Central memory CD8-positive, alpha-beta T cell (primary cell): ENCODE data around the gene EDEM3.
"Not testable (repeated sequence)": the region's sequence is repeated elsewhere in the genome, so short reads cannot be mapped to it uniquely, and the experiment has no call there.

Experiments
- ATAC-seq: fragments of 150-1000 bp; cut with Tn5 transposase; replicated peaks from 2 replicates; pipeline ENCODE4 v1.10.0; 2022; ENCODE audit warnings: mild to moderate bottlenecking, moderate FRiP score, moderate number of reproducible peaks; ENCODE audit not compliant: poor library complexity, severe bottlenecking; ENCODE audit errors: extremely low read depth
- DNase-seq, 2 donors: peaks; one replicate each; pipeline ENCODE4 v3.0.0; 2021; ENCODE audit warnings: low spot score in 2 of 2
- H3K27ac Mint-ChIP-seq: one replicate; pipeline ENCODE4 v1.8.0; 2022; ENCODE audit warnings: low read depth, mild to moderate bottlenecking, moderate library complexity, mixed read lengths
- H3K27me3 Mint-ChIP-seq: one replicate; pipeline ENCODE4 v1.8.0; 2022; ENCODE audit warnings: mixed read lengths
- H3K36me3 Mint-ChIP-seq: one replicate; pipeline ENCODE4 v1.8.0; 2022; ENCODE audit warnings: mild to moderate bottlenecking, moderate library complexity, mixed read lengths; ENCODE audit not compliant: insufficient read depth
- H3K4me1 Mint-ChIP-seq: one replicate; pipeline ENCODE4 v1.8.0; 2022; ENCODE audit warnings: mixed read lengths
- H3K4me3 Mint-ChIP-seq: one replicate; pipeline ENCODE4 v1.8.0; 2022; ENCODE audit warnings: mild to moderate bottlenecking, moderate library complexity, mixed read lengths
- H3K9me3 Mint-ChIP-seq: one replicate; pipeline ENCODE4 v1.8.0; 2022; ENCODE audit warnings: mixed read lengths

Gene EDEM3

DNA sequence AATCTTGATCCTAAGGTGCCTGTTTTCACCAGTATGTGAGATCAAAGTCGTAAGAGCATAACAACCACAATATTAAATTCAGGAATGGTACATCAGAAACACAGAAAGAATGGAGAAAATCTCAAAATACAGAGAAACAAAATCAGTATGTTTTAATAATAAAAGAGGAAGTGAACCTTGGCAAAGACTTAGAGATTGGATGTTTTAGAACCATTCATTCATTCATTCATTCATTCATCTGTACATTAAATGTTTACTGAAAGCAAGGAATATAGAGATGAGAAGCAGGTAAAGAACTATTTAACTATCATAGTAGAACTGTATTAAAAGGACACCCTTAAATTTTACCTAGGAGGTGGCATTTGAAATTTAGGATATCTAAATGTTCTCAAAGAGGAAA, 55.7 kb downstream of the EDEM3 start:
- no peaks in the 10 kb centered on the region for H3K9me3 Mint-ChIP-seq
- no peak overlapping the region for H3K4me3 Mint-ChIP-seq
- H3K36me3 Mint-ChIP-seq: peaks cover 39% of the 10 kb centered on the region
- ATAC-seq (no peak), DNase-seq (no peak)
- no peaks in the 10 kb centered on the region for H3K27me3 Mint-ChIP-seq
- peaks cover 11% of the 10 kb centered on the region for H3K4me1 Mint-ChIP-seq
- H3K27ac Mint-ChIP-seq: peak overlapping the region; percentile 52

DNA sequence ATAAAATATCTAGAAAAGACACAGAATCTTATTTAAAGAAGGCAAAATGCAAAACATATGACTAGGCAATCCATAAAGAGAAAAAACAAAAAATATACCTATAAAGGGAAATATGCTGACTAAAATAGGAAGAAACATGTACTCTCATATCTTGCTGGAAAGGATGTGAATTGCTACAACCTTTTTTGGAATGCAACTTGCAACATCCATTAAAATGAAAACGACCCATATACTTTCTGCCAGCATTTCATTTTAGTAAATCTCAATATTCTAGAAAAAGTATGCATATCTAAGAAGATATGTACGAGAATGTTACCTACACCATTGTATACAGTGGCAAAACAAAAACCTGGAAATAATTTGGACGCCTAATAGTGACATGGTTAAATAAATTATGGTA, 56.6 kb downstream of the EDEM3 start:
- no peak overlapping the region for H3K4me3 Mint-ChIP-seq
- peaks cover 46% of the 10 kb centered on the region for H3K36me3 Mint-ChIP-seq
- H3K4me1 Mint-ChIP-seq: peaks cover 11% of the 10 kb centered on the region
- no peak for ATAC-seq
- no peaks in the 10 kb centered on the region for H3K27me3 Mint-ChIP-seq
- no peak overlapping the region for H3K27ac Mint-ChIP-seq
- DNase-seq: no peak
- H3K9me3 Mint-ChIP-seq: no peaks in the 10 kb centered on the region

DNA sequence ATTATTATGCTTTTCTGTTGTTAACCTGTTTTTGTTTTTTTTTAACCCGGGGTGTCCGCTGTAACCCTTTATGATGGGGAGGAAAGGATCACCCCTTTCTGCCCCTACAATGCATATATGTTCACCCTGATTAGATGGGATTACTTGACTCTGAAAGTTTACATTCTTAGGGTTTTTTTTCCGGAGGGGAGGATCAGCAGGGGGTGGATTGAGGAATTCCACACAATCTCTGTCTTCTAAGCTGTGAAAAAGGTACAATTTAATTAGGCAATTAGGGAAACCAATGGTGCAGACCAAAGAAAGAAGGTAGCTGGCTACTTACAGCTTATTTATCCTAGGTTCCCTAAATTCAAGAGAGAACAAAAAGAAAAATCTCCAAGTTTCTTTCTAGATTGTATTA, 58.3 kb downstream of the EDEM3 start:
- H3K27me3 Mint-ChIP-seq: no peaks in the 10 kb centered on the region
- H3K4me1 Mint-ChIP-seq: peaks cover 11% of the 10 kb centered on the region
- peak overlapping the region; percentile 0 for H3K27ac Mint-ChIP-seq
- H3K9me3 Mint-ChIP-seq: no peaks in the 10 kb centered on the region
- peaks cover 35% of the 10 kb centered on the region for H3K36me3 Mint-ChIP-seq
- ATAC-seq (no peak), DNase-seq (no peak)
- no peak overlapping the region for H3K4me3 Mint-ChIP-seq

DNA sequence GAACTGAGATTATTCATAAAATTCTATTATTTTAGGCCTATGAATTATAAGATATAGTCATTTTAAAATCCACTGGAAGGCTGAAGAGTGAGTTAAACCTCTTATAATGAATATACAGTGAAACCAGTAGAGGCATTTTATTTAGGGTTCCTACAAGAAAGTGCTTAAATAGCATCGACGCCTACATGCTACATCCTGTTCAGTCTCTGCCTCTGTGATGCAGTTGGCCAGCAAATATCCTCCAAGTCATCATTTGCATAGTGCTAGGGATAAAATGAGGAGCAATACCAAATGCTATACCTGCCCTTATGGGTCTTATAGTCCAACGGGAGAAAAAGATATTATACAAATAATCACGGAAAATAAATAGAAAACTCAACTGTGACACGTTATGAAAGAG, 59.6 kb downstream of the EDEM3 start:
- Mint-ChIP-seq H3K4me3 (no peak overlapping the region), H3K9me3 (no peaks in the 10 kb centered on the region), H3K36me3 (peaks cover 33% of the 10 kb centered on the region), H3K27me3 (no peaks in the 10 kb centered on the region), H3K4me1 (peaks cover 11% of the 10 kb centered on the region), H3K27ac (no peak overlapping the region)
- ATAC-seq (no peak), DNase-seq (no peak)

DNA sequence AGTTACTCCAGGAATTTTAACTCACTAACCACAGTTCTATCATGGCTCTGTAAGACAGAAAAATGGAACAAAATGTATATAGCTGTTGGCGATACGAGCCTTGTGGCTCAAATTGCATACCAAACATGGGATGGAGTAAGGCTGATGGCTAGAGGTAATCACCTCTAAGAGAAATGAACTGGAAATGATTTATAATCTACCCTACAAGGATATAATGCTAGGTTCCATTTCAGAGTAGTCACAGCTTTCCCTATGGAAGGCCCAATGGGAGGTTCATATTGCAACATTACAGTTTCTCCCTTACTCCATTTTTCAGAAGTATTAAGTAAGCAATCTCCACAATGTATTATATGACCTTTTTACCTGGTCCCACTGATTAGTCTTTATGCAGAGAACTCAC, 61.6 kb downstream of the EDEM3 start:
- H3K4me1 Mint-ChIP-seq: no peaks in the 10 kb centered on the region

DNA sequence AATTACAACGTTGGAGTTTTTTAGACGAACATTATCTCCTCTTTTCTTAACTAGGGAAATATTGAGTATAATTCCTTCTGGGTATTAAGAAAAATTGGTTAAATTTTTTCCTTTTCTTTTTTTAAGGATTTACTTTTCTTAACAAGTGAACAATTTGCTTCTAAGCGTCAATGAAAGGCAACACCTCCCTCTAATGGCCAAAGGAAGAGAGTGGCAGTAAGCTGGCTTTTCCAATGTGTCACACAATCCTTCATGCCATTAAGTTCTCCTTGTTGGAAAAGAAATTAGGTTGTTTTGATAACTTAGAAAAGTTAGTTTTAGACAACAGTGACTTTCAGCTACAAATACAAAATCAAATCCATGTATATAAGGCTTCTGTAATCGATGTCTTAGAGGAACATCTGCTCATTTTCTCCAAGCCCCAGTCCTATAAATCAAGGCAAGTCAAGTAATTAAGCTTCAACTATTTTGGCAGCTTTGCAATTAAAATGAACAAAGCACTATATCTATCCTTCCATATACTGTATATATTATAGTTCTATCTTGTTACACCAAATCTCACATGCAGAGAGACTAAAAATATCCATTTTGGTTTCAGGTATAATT, 62.8 kb downstream of the EDEM3 start:
- Mint-ChIP-seq H3K27ac (no peak overlapping the region), H3K27me3 (no peaks in the 10 kb centered on the region), H3K9me3 (no peaks in the 10 kb centered on the region), H3K4me3 (no peak overlapping the region), H3K4me1 (no peaks in the 10 kb centered on the region), H3K36me3 (peaks cover 25% of the 10 kb centered on the region)
- DNase-seq: no peak
- no peak for ATAC-seq

More for the DNA sequence above, 61.6 kb downstream of the EDEM3 start:
- no peak for DNase-seq
- no peak for ATAC-seq
- H3K27ac Mint-ChIP-seq: no peak overlapping the region
- H3K36me3 Mint-ChIP-seq: peaks cover 25% of the 10 kb centered on the region
- no peaks in the 10 kb centered on the region for H3K27me3 Mint-ChIP-seq
- H3K4me3 Mint-ChIP-seq: no peak overlapping the region
- no peaks in the 10 kb centered on the region for H3K9me3 Mint-ChIP-seq

DNA sequence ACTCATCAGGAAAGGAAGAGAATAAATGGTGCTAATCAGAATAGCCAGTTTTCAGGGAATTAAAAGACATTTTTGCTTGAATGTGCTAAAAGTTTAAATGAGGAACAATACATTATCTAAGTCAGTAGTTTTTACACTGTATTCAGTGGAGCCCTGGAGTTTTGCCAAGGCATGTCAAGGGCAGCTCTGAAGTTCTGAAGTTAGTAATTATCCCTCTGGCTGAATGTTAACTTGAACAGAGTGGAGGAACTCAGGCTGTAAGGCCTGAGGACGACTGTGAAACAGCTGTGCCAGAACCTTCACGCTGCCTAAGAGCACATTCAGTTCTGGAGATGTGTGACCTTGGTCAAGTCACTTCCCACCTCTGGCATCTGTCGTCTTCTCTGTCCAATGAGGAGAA, 68.1 kb downstream of the EDEM3 start:
- Mint-ChIP-seq H3K4me1 (no peaks in the 10 kb centered on the region), H3K36me3 (no peaks in the 10 kb centered on the region), H3K27me3 (no peaks in the 10 kb centered on the region), H3K4me3 (no peak overlapping the region), H3K9me3 (no peaks in the 10 kb centered on the region), H3K27ac (no peak overlapping the region)
- no peak for DNase-seq
- no peak for ATAC-seq

DNA sequence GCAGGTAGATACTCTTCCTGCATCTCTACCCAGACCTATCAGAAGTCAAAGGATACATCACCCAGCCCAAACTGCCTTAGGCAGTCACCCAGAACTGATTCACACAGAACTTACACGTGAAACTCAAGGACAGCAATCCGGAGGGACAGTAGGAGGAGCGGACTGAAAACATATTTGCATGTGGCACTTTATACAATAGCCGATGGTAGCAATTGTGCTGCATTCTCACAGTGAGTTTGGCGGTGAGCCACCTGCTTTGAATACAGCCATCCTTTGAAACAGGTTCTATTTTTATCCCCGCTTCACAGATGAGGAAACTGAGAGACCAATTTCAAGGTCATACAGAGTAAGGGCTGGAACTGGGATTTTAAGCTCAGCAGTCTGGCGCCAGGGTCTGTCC, 69.5 kb downstream of the EDEM3 start:
- Mint-ChIP-seq H3K27me3 (no peaks in the 10 kb centered on the region), H3K4me3 (no peak overlapping the region), H3K4me1 (no peaks in the 10 kb centered on the region), H3K36me3 (no peaks in the 10 kb centered on the region), H3K9me3 (peaks cover 5% of the 10 kb centered on the region), H3K27ac (no peak overlapping the region)
- no peak for ATAC-seq
- no peak for DNase-seq

DNA sequence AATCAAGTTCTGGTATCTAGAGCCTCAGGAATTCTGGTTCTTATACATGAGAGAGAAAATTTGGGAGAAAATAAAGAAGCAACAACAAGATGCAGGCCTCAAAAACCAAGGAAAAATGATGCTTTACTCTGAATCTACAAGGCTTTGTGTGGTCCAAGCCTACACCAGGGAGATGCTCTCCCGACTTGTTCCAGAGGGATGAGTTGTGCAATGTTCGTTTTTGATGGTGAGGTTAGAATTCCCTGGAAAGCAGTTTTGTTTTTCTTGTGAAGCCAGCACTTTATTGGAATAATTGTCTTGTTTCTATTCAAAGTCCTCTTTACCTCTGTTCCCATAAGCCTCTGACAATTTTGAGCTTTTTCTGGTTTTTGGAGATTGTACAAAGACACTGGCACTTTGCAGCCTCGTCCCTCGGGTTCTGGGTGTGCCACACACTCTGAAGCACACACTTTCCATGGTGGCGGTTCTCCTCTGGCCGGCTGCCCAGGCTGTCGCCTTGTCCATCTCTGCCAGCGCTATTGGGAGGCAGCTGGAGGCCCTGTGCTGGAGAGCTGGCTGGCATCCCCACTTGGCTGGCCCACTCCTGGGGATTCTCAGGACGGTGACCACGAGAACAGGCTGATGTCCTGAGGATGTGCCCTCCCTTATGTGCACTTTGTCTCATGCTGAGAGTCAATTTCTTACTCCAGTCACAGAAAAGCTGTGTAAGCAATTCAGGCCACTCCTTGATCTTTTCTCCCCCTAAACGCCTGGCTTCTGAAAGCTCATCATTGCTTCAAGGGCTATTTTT, 70.2 kb downstream of the EDEM3 start:
- Mint-ChIP-seq H3K27me3 (no peaks in the 10 kb centered on the region), H3K36me3 (no peaks in the 10 kb centered on the region), H3K4me1 (no peaks in the 10 kb centered on the region), H3K27ac (no peak overlapping the region), H3K4me3 (no peak overlapping the region), H3K9me3 (peaks cover 5% of the 10 kb centered on the region)
- DNase-seq: no peak
- no peak for ATAC-seq

DNA sequence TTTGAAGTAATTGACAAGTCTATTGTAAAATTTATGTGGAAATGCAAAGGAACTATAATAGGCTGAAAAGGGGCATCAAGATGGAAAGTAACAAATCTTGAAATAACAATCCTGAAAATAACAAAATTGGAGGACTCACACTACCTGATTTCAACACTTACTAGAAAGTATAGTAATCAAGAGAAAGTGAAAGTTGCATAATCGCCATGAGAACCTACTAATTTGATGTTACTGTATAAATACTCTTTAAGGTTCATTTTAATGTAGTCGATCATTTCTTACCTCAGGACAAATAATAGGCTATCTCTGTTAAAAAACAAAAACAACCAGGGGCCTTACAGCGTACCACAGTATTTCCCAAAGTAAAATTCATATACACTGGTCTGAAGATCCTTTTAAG, 71.7 kb downstream of the EDEM3 start:
- no peaks in the 10 kb centered on the region for H3K27me3 Mint-ChIP-seq
- H3K9me3 Mint-ChIP-seq: peaks cover 5% of the 10 kb centered on the region
- H3K36me3 Mint-ChIP-seq: no peaks in the 10 kb centered on the region
- no peak overlapping the region for H3K4me3 Mint-ChIP-seq
- ATAC-seq (no peak), DNase-seq (no peak)
- no peak overlapping the region for H3K27ac Mint-ChIP-seq
- H3K4me1 Mint-ChIP-seq: no peaks in the 10 kb centered on the region

DNA sequence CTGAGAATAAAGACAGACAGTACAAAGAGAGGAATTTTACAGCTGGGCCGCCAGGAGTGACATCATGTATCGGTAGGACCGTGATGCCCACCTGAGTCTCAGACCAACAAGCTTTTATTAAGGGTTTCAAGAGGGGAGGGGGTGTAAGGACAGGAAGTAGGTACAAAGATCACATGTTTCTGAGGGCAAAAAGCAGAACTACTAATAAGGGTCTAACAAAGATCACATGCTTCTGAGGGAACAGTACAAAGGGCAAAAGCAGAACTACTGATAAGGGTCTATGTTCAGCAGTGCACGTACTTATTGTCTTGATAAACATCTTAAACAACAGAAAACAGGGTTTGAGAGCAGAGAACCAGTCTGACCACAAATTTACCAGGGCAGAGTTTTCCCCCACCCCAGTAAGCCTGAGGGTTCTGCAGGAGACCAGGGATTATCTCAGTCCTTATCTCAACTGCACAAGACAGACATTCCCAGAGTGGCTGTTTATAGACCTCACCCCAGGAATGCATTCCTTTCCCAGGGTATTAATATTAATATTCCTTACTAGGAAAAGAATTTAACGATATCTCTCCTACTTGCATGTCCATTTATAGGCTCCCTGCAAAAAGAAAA, 73.9 kb downstream of the EDEM3 start:
- H3K4me1 Mint-ChIP-seq, H3K4me3 Mint-ChIP-seq, H3K27ac Mint-ChIP-seq, H3K36me3 Mint-ChIP-seq, H3K9me3 Mint-ChIP-seq, DNase-seq, ATAC-seq: not testable (repeated sequence)
- peaks cover 10% of the 10 kb centered on the region for H3K27me3 Mint-ChIP-seq

DNA sequence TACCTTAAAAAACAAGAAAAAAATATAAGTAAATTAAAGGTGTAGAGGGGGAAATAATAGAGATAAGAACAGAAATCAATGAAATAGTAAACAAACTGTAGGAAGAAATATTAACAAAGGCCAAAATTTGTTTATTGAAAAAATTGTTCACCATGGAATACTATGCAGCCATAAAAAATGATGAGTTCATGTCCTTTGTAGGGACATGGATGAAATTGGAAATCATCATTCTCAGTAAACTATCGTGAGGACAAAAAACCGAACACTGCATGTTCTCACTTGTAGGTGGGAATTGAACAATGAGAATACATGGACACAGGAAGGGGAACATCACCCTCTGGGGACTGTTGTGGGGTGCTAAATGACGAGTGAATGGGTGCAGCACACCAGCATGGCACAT, 75.2 kb downstream of the EDEM3 start:
- H3K4me1 Mint-ChIP-seq, H3K4me3 Mint-ChIP-seq, H3K36me3 Mint-ChIP-seq, H3K27ac Mint-ChIP-seq, H3K9me3 Mint-ChIP-seq, DNase-seq, ATAC-seq: not testable (repeated sequence)
- H3K27me3 Mint-ChIP-seq: peaks cover 23% of the 10 kb centered on the region

DNA sequence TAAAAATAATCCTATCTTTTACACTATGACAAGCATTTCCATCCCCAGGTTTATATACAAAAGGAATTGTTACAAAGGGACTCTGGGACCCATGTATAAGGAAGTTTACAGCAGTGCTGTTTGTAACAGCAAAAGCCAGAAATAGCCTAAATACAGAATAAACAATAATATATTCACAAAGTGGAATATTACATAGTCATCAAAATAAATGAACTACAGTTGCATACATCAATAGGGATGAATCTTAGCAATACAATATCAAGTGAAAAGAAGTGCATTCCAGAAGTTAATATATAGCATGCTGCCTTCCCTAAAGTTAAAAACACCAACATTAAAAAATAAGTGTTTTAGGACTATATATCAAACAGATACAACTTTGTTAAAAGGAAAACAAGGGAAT, 77.3 kb downstream of the EDEM3 start:
- H3K36me3 Mint-ChIP-seq: no peaks in the 10 kb centered on the region
- H3K27ac Mint-ChIP-seq: no peak overlapping the region
- peaks cover 40% of the 10 kb centered on the region for H3K27me3 Mint-ChIP-seq
- H3K4me1 Mint-ChIP-seq: no peaks in the 10 kb centered on the region
- H3K4me3 Mint-ChIP-seq: no peak overlapping the region
- peaks cover 5% of the 10 kb centered on the region for H3K9me3 Mint-ChIP-seq
- ATAC-seq (no peak), DNase-seq (no peak)
